ENCODE measurements around the gene ZNF57. TPM values are rescaled to one million over a fixed set of nuclear protein-coding genes. Genes with fewer than 3 reads are reported as not detected.
A peak's percentile ranks its signal among the peaks of the same experiment; 100 is the strongest.

Gene ZNF57
- total and polyA plus RNA-seq, 9 of the 15 experiments (the other 6 are each of a cell fraction or from before 2014, with no cell fraction given) = 3.9 to 13.5 (median 7.8) TPM

- TF ChIP-seq, protein P1, sequence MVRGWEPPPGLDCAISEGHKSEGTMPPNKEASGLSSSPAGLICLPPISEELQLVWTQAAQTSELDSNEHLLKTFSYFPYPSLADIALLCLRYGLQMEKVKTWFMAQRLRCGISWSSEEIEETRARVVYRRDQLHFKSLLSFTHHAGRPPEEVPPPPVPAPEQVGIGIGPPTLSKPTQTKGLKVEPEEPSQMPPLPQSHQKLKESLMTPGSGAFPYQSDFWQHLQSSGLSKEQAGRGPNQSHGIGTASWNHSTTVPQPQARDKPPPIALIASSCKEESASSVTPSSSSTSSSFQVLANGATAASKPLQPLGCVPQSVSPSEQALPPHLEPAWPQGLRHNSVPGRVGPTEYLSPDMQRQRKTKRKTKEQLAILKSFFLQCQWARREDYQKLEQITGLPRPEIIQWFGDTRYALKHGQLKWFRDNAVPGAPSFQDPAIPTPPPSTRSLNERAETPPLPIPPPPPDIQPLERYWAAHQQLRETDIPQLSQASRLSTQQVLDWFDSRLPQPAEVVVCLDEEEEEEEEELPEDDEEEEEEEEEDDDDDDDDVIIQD (CRISPR knock-in tag; IDR thresholded peaks at IDR 0.05) = no peak
- TF ChIP-seq SMARCE1 (IDR thresholded peaks at IDR 0.05) (peak; percentile 98), PPARD (CRISPR knock-in tag; IDR thresholded peaks at IDR 0.05) (no peak), KAT2B (IDR thresholded peaks at IDR 0.05; ENCODE audit: low read depth, low read length) (no peak), ZNF41 (CRISPR knock-in tag; conservative IDR thresholded peaks at IDR 0.05) (peak; percentile 21; the same call in 1 of the 2 replicates), GABPB1 (CRISPR knock-in tag; IDR thresholded peaks at IDR 0.05) (no peak), ZNF408 (CRISPR knock-in tag; IDR thresholded peaks at IDR 0.05; ENCODE audit: low read depth) (no peak)
These were observed 49.2 kb downstream of the ZNF57 start (continued) for GRCh38 chr19:2949939-2950285.

GRCh38 chr19:2950286-2951124 is 49.8 kb downstream of the ZNF57 start:
- no TSS peak for BruUV-seq (replicated peaks)
- CTCF ChIA-PET (ENCODE audit: low intra/inter-chr PET ratio) = interaction anchor here (0.6 to 1.8 kb wide), 6 partner anchors 112 to 870 kb away, joined by 3 to 7 read pairs (median 5); partner anchors contain the start of gene TLE5
- Histone ChIP-seq H3K27me3 (ENCODE audit: control insufficient read depth in 2 of 2, insufficient read depth in 2 of 2, low read length in 2 of 2) (no peaks in the 10 kb centered on the region), H2AFZ (ENCODE audit: low read depth, low read length) (peak overlapping the region; percentile 100), H4K20me1 (replicated peaks; ENCODE audit: control insufficient read depth, insufficient read depth, low read length) (peaks cover 11% of the 10 kb centered on the region), H3K9me1 (ENCODE audit: control insufficient read depth, insufficient read depth, low read length) (no peaks in the 10 kb centered on the region), H3K4me1 (replicated peaks in 1 of 2; ENCODE audit: control insufficient read depth in 2 of 2, insufficient read depth in 2 of 2, low read length in 2 of 2) (peaks cover 8 to 9% of the 10 kb centered on the region in 2 experiments), H3K9me3 (replicated peaks; ENCODE audit: control insufficient read depth, insufficient read depth, low read depth, low read length) (no peaks in the 10 kb centered on the region), H3K79me2 (ENCODE audit: control insufficient read depth, insufficient read depth, low read length) (no peaks in the 10 kb centered on the region), H3K36me3 (ENCODE audit: control insufficient read depth, insufficient read depth, low read length) (no peaks in the 10 kb centered on the region), H3K9ac (ENCODE audit: insufficient read depth in 1 of 2, low read depth in 2 of 2, low read length in 2 of 2) (peak overlapping the region; percentile 91 to 92), H3K4me2 (ENCODE audit: insufficient read depth, low read length) (peak overlapping the region; percentile 98), H3K27ac (ENCODE audit: extremely low read depth, low read depth, low read length) (peak overlapping the region; percentile 94), H3K4me3 (peak overlapping the region; percentile 77)
- DNase-seq (ENCODE audit: extremely low read depth in 1 of 4, low spot score in 3 of 4) (peak; percentile 98 to 99 (median 99)), FAIRE-seq (peak; percentile 99), ATAC-seq (peak; percentile 95)
- POLR2A ChIA-PET = interaction anchor here (0.6 to 3.2 kb wide), 44 partner anchors 8 to 1105 kb away, joined by 3 to 21 read pairs (median 4); partner anchors contain the start of genes NCLN, THOP1, TLE5 and TLE6
- in situ Hi-C loops (cut with MboI) = loop anchor here (5.0 to 10.0 kb wide), 2 partner anchors 207 to 354 kb away; no protein-coding TSS in a partner anchor
- intact Hi-C loops (cut with micrococcal nuclease) = loop anchor here (1.0 to 10.0 kb wide), 5 partner anchors 50 to 212 kb away; partner anchors contain the start of genes ZNF555 and ZNF57
- WGBS (ENCODE audit: insufficient coverage, low coverage, missing lambda C conversion rate) = under 1% methylated on average over 48 of the region's 53 CpGs
- TF ChIP-seq HNRNPUL1 (IDR thresholded peaks at IDR 0.05; ENCODE audit: low read length) (no peak), ZKSCAN3 (CRISPR knock-in tag; IDR thresholded peaks at IDR 0.05) (no peak), NR4A1 (CRISPR knock-in tag; IDR thresholded peaks at IDR 0.05) (0 out of 2 replicates have a peak, but pooled peaks have one; percentile 13), NR4A1 (tag; IDR thresholded peaks at IDR 0.05) (no peak), ATF6 (CRISPR knock-in tag; IDR thresholded peaks at IDR 0.05) (peak; percentile 95), OTX1 (CRISPR knock-in tag; IDR thresholded peaks at IDR 0.05) (peak; percentile 54; the same call in 1 of the 2 replicates), ZSCAN32 (CRISPR knock-in tag; IDR thresholded peaks at IDR 0.05) (peak; percentile 87), SRSF1 (IDR thresholded peaks at IDR 0.05; ENCODE audit: low read depth, low read length) (no peak), SOX6 (IDR thresholded peaks at IDR 0.05) (no peak; the same call in 1 of the 2 replicates), HMGN3 (IDR thresholded peaks at IDR 0.05; ENCODE audit: borderline replicate concordance, extremely low read depth, insufficient read length, low read depth, low read length) (no peak)

Measured in K562 (cell line).